GM18858 (cell line): ENCODE measurements around the gene MAVS.
"Not testable (repeated sequence)": the region's sequence is repeated elsewhere in the genome, so short reads cannot be mapped to it uniquely, and the experiment has no call there.

Source experiments
- ATAC-seq: cut with Tn5 transposase; IDR thresholded peaks from one replicate; pipeline ENCODE4 v1.9.1; 2021; ENCODE audit not compliant: unreplicated experiment

The MAVS gene

DNA sequence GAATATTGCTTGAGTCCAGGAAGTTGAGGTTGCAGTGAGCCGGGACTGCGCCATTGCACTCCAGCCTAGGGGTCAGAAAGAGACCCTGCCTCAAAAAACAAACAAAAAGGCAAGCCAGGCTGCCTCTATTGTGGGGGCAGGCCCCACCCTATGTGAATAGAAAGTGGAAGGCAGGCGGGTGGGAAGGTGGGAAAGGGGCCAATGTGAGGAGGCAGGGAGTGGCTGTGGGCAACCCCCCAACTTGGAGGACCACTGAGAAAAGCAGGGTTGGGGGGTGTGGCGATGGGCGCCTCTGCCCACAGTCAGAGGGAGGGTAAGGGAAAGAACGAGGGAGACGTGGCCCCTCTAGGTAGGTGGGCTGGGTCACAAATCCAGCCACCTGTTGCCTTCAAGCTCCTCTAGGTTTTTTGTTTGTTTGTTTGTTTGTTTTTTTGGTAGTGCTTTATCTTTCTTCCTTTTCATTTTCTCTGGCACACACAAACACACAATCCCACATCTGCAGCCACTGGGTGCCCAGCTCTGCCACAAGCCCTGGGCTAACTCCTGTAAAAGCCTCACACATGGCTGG, 31.6 kb upstream of the MAVS start:
- ATAC-seq: no peak

DNA sequence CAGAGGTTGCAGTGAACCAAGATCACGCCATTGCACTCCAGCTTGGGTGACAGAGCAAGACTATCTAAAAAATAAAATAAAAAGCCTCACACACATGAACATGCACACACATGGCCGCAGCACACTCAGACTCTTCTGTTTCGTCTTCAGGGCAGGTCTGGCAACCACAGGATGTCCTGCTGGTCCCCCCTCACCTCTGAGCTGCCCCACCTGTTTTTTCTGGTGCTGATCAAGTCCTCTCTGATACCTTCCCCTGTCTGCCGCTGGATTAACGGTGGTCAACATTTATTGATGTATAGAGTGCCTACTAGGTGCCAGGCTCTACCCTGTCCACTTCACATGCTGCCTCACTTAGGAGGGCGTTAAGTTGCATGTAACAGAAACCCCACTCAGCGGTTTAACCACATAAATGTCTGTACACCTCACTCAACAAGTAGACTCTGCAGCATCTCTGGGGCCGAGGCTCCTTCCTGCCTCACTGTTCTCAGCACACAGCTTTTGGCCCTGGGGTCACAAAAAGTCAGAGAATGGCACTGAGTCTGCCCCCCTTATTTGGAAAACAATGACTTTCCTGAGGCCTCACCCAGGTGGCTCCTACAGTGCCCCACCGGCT, 30.8 kb upstream of the MAVS start:
- no peak for ATAC-seq

DNA sequence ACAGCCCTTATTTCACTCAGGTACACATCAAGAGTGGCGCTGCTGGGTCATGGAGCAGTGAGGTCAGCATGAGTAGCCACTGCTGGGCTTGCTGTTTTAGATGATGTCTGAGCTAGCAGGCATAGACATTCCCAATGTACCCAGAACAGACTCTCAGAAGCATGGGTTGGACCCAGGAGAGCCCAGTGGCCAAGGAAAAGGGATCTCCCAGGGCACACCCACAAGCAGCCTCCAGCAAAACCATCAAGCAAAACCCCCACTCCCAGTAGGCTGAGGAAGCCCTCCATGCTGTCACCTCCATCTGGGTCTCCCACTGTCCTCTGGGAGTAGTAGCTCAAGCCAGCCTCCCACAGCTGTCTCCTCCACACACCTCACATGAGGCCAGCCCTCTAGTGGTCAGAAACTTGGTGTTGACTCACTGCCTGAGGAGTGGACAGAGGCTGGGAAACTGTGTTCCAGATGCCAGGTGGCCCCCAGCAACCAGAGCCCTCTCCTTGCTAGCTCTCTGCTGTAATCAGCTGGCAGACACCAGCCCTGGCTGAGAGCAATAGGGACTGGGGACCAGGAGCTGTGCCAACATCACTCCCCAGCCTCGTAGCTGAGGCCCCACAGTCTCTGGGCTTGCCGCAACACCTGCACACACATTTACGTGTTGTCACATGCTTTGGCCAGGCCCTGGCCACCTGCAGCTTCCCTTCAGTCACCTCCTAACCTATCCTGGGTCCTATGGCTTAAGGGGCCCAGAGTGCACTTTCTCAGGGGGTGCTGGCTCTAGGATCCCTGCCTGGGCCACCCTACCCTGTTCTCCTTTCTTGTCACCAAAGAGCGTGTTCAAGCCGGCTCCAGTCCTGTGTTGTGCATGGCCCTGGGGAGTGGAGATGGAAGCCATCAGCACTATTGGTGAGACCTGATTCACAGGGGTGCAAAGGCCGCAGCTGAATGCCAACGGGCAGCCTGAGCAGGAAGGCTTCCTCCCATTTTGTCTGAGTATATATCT, 28.2 kb upstream of the MAVS start:
- no peak for ATAC-seq

DNA sequence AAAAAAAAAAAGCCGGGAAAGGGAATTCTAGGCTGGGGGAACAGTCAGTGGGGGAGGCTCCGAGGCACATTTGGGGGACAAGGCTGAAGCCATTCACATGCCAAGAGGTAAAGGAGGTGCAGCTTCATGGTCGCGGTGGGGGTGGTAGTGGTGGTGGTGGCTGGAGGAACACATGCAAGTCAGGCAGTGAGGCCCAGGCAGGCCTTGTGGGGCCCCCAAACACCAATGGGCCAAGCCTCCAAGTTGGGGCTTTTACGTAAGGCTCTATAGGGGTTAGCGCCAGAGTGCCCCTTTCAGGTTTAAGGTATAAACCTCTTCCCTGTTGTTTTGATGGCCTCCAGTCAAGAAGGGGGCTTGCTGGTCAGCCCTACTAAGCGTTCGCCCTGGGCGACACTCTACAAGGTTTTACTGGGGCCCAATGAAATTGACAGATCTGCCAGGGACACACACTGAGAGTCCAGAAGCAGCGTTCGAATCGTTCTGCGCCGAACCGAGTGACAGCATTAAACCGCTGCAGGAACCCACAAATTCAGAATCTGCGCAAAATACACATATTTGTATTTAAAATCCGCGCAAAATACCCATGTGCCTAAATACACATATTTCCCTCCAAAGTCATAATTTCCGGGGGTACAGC, 27.1 kb upstream of the MAVS start:
- no peak for ATAC-seq

DNA sequence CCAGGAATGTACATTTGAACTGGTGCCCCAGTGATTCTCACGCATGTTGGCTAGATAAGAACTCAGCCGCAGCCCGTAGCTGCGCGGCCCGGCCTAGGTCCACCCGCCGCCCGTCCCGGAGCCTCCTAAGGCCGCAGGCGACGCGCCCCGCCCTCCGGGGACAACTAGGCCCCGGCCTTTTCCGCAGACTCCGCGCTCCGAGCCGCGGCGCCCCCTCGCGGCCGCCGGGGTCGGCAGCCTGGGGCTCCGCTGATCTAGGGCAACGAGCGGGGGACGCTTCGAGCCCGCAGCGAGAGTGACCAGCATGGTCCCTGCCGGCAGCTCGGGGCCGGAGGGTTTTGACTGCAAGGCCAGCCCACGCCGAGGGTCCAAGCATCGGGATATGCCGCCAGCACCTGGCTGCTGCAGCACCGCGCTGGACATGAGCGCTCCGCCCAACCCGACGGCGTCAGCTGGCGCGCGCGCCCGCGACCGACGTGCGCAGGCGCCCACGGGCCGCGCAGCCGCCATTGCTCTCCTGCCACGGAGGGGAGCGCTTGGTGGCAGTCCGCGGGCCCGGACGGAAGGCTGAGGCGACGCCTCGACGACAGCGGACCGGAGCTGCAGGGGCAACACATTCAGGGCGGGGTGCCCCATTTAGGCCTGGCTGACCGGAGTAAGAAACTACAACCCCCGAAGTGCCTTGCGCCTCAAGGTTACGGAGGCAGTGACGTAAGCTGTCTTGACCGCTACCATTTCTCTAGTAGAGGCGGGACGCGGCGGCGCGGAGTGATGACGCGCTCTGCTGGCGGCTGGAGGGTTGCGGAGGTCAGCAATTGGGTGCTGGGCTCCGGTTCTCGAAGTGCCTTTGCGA, 26.4 kb upstream of the MAVS start, which contains the start of gene AP5S1:
AP5S1 (plus strand) TSS at position 500 of the 853 bp plus-strand sequence. CDS start 1,571 bp downstream, outside the sequence.
- ATAC-seq: peak; percentile 52

DNA sequence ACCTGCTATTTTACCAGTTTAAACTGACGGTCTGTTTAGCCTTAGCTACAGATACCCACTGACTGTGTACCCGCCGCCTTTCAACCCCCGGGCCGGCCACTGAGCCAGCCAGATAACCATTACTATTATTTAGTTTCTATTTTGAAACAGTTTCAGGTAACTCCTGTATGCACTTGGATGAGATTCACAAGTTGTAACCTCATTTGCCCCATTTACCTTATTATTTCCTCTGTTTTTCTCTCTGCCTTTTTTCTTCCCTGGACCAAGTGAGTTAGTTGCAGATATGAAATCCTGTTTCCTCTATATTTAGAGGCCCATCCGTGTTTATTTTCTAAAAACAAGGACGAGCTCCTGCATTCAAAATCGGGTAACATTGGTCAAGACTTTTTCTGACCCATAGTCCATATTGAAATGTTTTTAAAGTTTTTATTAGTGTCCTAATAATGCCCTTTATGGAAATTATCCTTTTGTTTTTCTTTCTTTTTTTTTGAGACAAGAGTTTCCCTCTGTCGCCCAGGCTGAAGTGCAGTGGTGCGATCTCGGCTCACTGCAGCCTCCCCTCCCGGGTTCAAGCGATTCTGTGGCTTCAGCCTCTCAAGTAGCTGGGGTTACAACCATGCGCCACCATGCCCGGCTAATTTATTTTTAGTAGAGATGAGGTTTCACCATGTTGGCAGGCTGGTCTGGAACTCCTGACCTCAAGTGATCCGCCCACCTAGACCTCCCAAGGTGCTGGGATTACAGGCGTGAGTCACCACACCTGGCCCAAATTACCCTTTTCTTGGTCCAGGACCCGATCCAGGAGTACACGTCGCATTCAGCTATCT, 25.5 kb upstream of the MAVS start:
- ATAC-seq: no peak

DNA sequence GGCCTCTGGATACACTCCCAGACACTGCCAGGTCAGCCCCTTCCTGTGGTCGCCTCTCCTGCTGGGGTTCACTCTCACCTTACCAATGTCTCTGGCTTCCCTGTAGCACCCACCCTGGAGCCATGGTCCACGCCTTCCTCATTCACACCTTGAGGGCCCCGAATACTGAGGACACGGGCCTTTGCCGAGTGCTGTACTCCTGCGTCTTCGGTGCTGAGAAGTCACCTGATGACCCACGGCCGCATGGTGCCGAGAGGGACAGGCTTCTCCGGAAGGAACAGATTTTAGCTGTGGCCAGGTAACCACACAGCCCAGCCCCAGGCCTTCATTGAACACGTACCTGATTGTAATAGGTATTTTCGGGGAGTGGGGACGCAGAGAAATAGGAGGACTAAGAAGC, 24.6 kb upstream of the MAVS start:
- no peak for ATAC-seq

DNA sequence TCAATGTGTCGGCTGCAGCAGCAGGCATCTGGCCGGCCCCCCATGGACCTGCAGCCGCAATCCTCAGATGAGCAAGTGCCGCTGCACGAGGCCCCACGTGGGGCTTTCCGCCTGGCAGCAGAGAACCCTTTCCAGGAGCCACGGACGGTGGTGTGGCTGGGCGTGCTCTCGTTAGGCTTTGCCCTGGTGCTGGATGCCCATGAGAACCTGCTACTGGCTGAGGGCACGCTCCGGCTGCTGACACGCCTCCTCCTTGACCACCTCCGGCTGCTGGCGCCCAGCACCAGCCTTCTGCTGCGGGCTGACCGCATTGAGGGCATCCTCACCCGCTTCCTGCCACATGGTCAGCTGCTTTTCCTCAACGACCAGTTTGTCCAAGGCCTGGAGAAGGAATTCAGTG, 22.8 kb upstream of the MAVS start:
- ATAC-seq: no peak

DNA sequence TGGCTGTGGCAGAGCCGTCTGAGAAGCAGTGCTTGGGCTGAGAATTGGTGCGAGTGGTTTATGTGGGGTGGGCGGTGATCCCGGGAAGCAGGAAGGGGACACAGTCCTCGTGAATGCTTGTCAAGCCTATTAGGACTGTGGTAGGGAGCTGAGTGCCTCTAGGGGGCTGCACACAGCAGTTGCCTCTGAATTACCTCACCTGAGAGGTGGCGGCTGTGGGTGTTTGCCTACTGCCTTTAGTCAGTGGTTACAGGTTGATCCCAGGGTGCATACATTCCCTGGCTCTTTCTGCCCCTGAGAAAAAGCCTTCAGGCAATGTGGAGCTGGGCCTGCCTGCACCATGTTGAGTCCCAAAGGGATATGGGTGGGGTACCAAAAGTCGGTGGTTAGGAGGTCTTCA, 21.1 kb upstream of the MAVS start:
- ATAC-seq: no peak

DNA sequence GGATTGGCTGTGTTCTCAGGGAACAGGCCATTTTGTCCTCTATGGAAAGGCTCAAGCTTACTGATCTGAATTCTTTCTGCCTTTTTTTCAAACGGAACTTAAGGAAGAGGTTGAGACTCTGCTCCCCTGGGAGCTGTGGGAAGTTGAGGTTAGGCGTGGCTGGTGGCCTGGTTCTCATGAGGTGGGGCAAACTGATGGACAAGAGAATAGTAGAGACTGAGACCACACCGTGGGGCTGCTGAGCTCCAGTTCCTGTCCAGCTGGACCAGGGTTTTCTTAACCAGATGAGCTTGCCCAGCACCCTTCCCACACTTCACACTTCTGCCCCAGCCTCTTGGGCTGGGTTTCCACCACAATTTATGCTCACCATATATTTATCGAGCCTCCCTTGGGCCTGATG, 20.2 kb upstream of the MAVS start:
- no peak for ATAC-seq

DNA sequence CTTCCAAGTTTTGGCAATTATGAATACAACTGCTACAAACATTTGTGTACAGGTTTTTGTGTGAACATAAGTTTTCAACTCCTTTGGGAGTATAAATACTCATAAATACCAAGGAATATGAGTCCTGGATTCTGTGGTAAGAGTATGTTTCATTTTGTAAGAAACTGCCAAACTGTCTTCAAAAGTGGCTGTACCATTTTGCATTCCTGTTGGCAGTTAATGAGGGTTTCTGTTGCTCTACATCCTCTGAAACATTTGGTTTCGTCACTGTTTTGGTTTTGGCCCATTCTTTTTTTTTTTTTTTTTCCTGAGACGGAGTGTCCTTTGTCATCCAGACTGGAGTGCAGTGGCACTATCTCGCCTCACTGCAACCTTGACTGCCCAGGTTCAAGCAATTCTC, 17.8 kb upstream of the MAVS start:
- ATAC-seq: no peak

DNA sequence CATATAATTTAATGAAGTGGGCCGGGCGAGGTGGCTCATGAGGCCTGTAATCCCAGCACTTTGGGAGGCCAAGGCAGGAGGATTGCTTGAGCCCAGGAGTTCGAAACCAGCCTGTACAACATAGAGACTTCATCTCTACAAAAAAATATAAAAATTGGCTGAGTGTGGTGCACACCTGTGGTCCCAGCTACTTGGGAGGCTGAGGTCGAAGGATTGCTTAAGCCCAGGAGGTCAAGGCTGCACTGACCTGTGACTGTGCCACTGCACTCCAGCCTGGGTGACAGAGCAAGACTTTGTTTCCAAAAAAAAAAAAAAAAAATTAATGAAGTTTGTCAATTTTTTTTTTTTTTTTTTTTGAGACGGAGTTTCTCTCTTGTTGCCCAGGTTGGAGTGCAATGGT, 16.7 kb upstream of the MAVS start:
- not testable (repeated sequence) for ATAC-seq

DNA sequence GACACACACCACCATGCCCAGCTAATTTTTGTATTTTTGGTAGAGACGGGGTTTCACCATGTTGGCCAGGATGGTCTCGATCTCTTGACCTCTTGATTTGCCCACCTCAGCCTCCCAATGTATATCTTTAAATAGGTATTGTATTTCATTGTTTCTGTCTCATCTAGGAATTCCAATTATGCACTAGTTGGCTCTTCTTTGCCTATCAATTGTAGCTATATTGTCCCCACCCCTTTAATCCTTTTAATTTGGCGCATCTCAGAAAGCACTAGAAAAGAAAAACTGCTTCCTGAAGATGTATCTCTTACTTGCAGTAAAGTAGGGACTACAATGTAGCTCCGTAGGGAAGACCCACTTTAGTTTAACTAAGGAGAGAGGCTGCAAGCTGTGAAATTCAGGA, 10.5 kb upstream of the MAVS start:
- ATAC-seq: no peak

DNA sequence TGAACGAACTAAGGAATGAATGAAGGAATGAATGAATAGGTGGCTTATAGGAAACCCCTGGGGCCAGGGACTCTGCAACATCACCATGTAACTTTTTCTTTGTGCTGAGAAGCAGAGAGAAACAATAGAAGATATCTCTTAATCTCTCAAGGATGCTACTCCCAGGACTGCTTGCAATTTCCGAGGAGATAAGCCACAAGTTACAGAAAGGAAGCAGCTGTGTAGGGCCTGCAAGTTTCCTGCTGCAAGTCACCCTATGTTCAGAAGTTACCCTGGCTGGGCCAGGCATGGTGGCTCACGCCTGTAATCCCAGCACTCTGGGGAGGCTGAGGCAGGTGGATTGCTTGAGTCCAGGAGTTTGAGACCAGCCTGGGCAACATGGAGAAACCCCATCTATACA, 7.3 kb upstream of the MAVS start:
- no peak for ATAC-seq

DNA sequence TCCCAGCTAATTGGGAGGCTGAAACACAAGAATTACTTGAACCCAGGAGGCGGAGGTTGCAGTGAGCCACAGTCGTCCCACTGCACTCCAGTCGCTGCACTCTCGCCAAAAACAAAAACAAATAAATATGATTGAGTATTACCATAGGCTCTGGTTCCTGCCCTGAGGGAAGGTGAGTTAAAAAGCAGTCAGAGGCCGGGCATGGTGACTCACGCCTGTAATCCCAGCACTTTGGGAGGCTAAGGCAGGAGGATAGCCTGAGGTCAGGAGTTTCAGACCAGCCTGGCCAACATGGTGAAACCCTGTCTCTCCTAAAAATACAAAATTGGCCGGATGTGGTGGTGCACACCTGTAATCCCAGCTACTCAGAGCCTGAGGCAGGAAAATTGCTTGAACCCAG, 6.4 kb upstream of the MAVS start:
- ATAC-seq: not testable (repeated sequence)

DNA sequence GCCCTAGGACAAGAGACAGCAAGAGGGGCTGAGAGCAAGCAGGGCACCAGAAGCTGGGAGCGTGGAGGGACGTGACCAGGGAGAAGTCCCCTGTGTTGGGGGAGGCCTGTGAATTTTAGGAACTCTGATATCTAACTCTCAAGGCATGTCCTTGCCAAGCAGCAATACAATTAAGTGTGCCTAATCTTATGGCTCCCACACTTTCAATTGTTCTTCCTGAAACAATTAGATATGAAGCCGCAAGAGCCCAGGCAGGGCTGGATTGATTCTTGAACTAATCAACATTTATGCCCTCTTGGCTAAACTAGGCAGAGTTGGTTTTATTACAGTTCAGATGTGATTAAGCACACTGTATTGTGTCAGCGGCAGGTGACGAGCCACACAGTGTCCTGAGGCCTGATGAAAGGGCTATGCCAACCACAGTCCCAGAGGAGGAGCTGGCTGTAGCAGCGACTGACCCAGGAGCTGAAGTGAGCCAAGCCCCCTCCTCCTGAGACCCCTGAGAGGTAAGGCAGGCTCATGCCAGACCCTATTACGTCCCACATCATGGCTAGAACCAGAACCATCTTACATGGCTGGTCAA, 4.2 kb upstream of the MAVS start:
- no peak for ATAC-seq

DNA sequence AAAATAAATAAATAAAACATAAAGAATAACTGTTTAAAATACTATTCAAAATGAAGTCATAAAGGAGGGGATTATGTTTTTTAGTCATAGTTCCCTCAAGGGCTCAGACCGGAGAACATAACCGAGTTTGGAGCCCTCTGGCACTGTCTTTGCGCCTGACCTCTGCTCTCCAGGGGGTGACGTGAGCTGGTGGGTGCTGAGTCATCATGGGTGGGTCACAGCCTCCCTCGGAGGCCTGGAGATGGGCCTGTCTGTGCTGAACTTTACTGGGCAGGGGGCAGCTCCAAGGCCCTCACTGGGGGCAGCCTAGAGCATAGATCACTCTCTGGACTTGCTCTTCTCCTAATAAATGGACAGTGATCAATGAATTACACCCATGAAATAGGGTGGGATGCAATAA, 3.1 kb upstream of the MAVS start:
- ATAC-seq: no peak

DNA sequence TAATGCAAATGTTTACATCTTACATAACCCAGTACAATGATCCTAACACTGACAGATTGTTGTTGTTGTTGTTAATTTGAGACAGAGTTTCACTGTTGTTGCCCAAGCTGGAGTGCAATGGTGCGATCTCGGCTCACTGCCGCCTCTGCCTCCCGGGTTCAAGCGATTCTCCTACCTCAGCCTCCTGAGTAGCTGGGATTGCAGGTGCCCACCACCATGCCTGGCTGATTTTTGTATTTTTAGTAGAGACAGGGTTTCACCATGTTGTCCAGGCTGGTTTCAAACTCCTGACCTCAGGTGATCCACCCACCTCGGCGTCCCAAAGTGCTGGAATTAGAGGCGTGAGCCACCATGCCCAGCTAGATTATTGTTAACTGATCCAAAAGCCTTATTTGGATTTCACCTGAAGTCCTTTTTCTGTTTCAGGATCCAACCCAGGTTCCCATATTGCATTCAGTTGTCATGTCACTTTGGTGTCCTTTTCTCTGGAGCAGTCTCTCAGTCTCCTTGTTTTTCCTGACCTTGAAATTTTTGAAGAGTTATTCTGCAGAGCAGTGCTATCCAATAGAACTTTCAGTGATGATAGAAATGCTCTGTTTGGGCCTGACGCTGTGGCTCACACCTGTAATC, 2.5 kb upstream of the MAVS start:
- not testable (repeated sequence) for ATAC-seq

DNA sequence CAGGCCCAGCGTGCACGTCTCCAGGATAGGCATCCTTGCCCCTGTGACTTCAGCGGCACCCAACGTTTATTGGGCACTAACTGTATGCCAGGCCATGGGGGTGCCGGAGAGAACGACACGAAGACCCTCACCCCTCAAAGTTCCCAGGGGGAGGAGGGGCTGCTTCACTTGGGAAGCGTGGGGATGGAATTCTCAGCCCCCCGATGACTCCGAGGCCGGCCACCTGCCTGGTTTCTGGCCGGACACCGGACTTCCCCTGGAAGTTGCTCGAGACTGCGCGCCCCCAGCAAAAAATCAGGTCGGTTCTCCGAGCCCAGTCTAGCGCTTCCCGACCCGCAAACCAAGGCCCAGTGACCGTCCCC, 275 bp upstream of the MAVS start:
- ATAC-seq: no peak
